Measurements from ENCODE around the gene MGST2.
"Not testable (repeated sequence)": the region's sequence is repeated elsewhere in the genome, so short reads cannot be mapped to it uniquely, and the experiment has no call there.

MGST2 gene

GRCh38 chr4:139665690-139666529 is at the start of gene MGST2:
MGST2 (plus strand) TSS chr4:139665819; CDS start chr4:139666020, 201 bp downstream.
- DNase-seq: peak; percentile 8 to 18

- no peak for DNase-seq
These were observed 47.7 kb upstream of the MGST2 start for GRCh38 chr4:139617702-139618490.

GRCh38 chr4:139619644-139620043 is 46.0 kb upstream of the MGST2 start:
- DNase-seq: no peak

- no peak for DNase-seq
These were observed 42.7 kb upstream of the MGST2 start for GRCh38 chr4:139622901-139623381.

GRCh38 chr4:139624441-139625092 is 41.1 kb upstream of the MGST2 start:
- no peak for DNase-seq

GRCh38 chr4:139625093-139625455 is 40.5 kb upstream of the MGST2 start:
- DNase-seq: no peak

- no peak for DNase-seq
These were observed 40.1 kb upstream of the MGST2 start for GRCh38 chr4:139625482-139625881.

- DNase-seq: no peak
These were observed 37.2 kb upstream of the MGST2 start for GRCh38 chr4:139628184-139629012.

- DNase-seq: no peak
These were observed 36.0 kb upstream of the MGST2 start for GRCh38 chr4:139629436-139630125.

GRCh38 chr4:139630126-139630495 is 35.5 kb upstream of the MGST2 start:
- DNase-seq: no peak

GRCh38 chr4:139630991-139631390 is 34.6 kb upstream of the MGST2 start:
- DNase-seq: no peak

- DNase-seq: no peak
These were observed 33.8 kb upstream of the MGST2 start for GRCh38 chr4:139631791-139632190.

GRCh38 chr4:139632739-139633138 is 32.9 kb upstream of the MGST2 start:
- DNase-seq: not testable (repeated sequence)

GRCh38 chr4:139633195-139633594 is 32.4 kb upstream of the MGST2 start:
- DNase-seq: no peak

GRCh38 chr4:139633661-139634060 is 32.0 kb upstream of the MGST2 start:
- no peak for DNase-seq

GRCh38 chr4:139635966-139636365 is 29.7 kb upstream of the MGST2 start:
- no peak for DNase-seq

- DNase-seq: not testable (repeated sequence)
These were observed 27.3 kb upstream of the MGST2 start for GRCh38 chr4:139638306-139638705.

- DNase-seq: no peak
These were observed 26.0 kb upstream of the MGST2 start for GRCh38 chr4:139639654-139640053.

GRCh38 chr4:139641218-139641617 is 24.4 kb upstream of the MGST2 start:
- no peak for DNase-seq

- no peak for DNase-seq
These were observed 23.3 kb upstream of the MGST2 start for GRCh38 chr4:139642364-139642763.

GRCh38 chr4:139643042-139643895 is 22.4 kb upstream of the MGST2 start:
- DNase-seq: no peak
